Lung (tissue), 12 donors: ENCODE results near the gene PLCB3. TPM values are rescaled to one million over a fixed set of nuclear protein-coding genes. Genes with fewer than 3 reads are reported as not detected.

Source experiments
- ATAC-seq: fragments of 200-7000 bp; cut with Tn5 transposase; one replicate; pipeline ENCODE4 v1.9.1; 2020; ENCODE audit warnings: moderate number of reproducible peaks; ENCODE audit not compliant: insufficient read depth, low FRiP score
- DNase-seq, 3 donors: peaks; one replicate each; pipeline ENCODE4 v3.0.0-alpha.2; 2013 to 2017
- H3K27ac ChIP-seq, 2 donors: one replicate each; pipeline ENCODE4 v1.5.1; 2013; ENCODE audit warnings: mild to moderate bottlenecking in 2 of 2, moderate library complexity in 2 of 2, control low read depth in 1 of 2, inconsistent platforms in 1 of 2, low read depth in 1 of 2, low read length in 1 of 2
- H3K27me3 ChIP-seq, 3 donors: one replicate each; pipeline ENCODE4 v1.5.1; 2013; ENCODE audit warnings: low read length in 2 of 3; ENCODE audit not compliant: control insufficient read depth in 3 of 3, insufficient read depth in 3 of 3
- H3K36me3 ChIP-seq, 4 donors: one replicate each; pipeline ENCODE4 v1.5.1; 2013; ENCODE audit warnings: low read length in 4 of 4, mild to moderate bottlenecking in 1 of 4, moderate library complexity in 1 of 4; ENCODE audit not compliant: control insufficient read depth in 4 of 4, insufficient read depth in 4 of 4
- H3K4me1 ChIP-seq, 5 donors: one replicate each; pipeline ENCODE4 v1.5.1; 2013; ENCODE audit warnings: low read length in 5 of 5, mild to moderate bottlenecking in 2 of 5, moderate library complexity in 1 of 5; ENCODE audit not compliant: control insufficient read depth in 5 of 5, insufficient read depth in 5 of 5
- H3K4me3 ChIP-seq: one replicate; pipeline ENCODE4 v1.5.1; 2013; ENCODE audit warnings: mild to moderate bottlenecking, control low read depth, moderate library complexity
- H3K9ac ChIP-seq, 2 donors: one replicate each; pipeline ENCODE4 v1.5.1; 2013; ENCODE audit warnings: low read length in 2 of 2, control low read depth in 1 of 2; ENCODE audit not compliant: insufficient read depth in 1 of 2
- H3K9me3 ChIP-seq, 4 donors: one replicate each; pipeline ENCODE4 v1.5.1; 2013; ENCODE audit warnings: low read length in 3 of 4, mild to moderate bottlenecking in 1 of 4, moderate library complexity in 1 of 4; ENCODE audit not compliant: control insufficient read depth in 4 of 4, insufficient read depth in 3 of 4
- CTCF ChIP-seq: IDR thresholded peaks from 2 replicates; pipeline ENCODE4 v1.5.1; 2012; ENCODE audit warnings: mild to moderate bottlenecking; ENCODE audit errors: control extremely low read depth, extremely low read depth
- WGBS, 2 donors: extraction: QIAGEN DNeasy Blood & Tissue Kit; methylation state at CpG; one replicate each; pipeline ENCODE4 v1.1.7; 2013; 5-methylcytosine and 5-hydroxymethylcytosine counted together
- polyA plus RNA-seq, 2 donors: library from polyadenylated mRNA; stranded (reverse); fragments of 200-250 nt; gene quantifications; one replicate each; pipeline ENCODE4 v1.2.1, GENCODE V29; 2013
- total RNA-seq, 2 donors: library from RNA; depleted of rRNA in 1 of 2; stranded (reverse); fragments of >200 nt in 1 of 2; gene quantifications; one replicate each; pipeline ENCODE4 v1.2.1, GENCODE V29; 2014 to 2021
- donor health status: control.
- donor health status: control.
- donor health status: Bipolar disorder and iron deficiency.
- donor health status: healthy.
- donor health status: DM: yes; HTN: yes; CAD: no.

PLCB3 gene
- total and polyA plus RNA-seq, 4 donors, result 15.0 to 32.0 (median 17.6) TPM

GRCh38 chr11:64295760-64296159 is 44.4 kb downstream of the PLCB3 start:
- no peak for TF ChIP-seq CTCF
- no peak overlapping the region for H3K4me3 ChIP-seq
- WGBS, 2 donors, result 90 to 94% methylated on average over 4 of the region's 4 CpGs
- no peaks in the 10 kb centered on the region for H3K36me3 ChIP-seq
- peaks cover 0 to 82% (median 71%) of the 10 kb centered on the region in 3 donors for H3K27me3 ChIP-seq
- DNase-seq (no peak), ATAC-seq (no peak)
- H3K9ac ChIP-seq, result no peak overlapping the region
- no peak overlapping the region for H3K27ac ChIP-seq
- peaks cover 0 to 27% (median 10%) of the 10 kb centered on the region in 5 donors for H3K4me1 ChIP-seq
- peaks cover 0 to 4% (median 0%) of the 10 kb centered on the region in 4 donors for H3K9me3 ChIP-seq

GRCh38 chr11:64296236-64296635 is 44.9 kb downstream of the PLCB3 start:
- Histone ChIP-seq H3K36me3 (no peaks in the 10 kb centered on the region), H3K27ac (no peak overlapping the region), H3K4me1 (peaks cover 0 to 28% (median 10%) of the 10 kb centered on the region in 5 donors), H3K27me3 (peaks cover 0 to 82% (median 72%) of the 10 kb centered on the region in 3 donors), H3K9me3 (peaks cover 0 to 2% (median 0%) of the 10 kb centered on the region in 4 donors), H3K4me3 (no peak overlapping the region), H3K9ac (no peak overlapping the region)
- WGBS, 2 donors, result 20 to 23% methylated on average over 1 of the region's 1 CpG
- no peak for TF ChIP-seq CTCF
- DNase-seq, result no peak
- ATAC-seq, result no peak

GRCh38 chr11:64296830-64297698 is 45.7 kb downstream of the PLCB3 start:
- no peak overlapping the region for H3K9ac ChIP-seq
- DNase-seq, result no peak
- no peak overlapping the region for H3K4me3 ChIP-seq
- 15 to 17% methylated on average over 29 to 34 of the region's 34 CpGs for WGBS, 2 donors
- H3K4me1 ChIP-seq, result peaks cover 0 to 24% (median 10%) of the 10 kb centered on the region in 5 donors
- H3K36me3 ChIP-seq, result no peaks in the 10 kb centered on the region
- H3K27ac ChIP-seq, result no peak overlapping the region
- TF ChIP-seq CTCF, result no peak
- H3K9me3 ChIP-seq, result no peaks in the 10 kb centered on the region
- peaks cover 0 to 84% (median 79%) of the 10 kb centered on the region in 3 donors for H3K27me3 ChIP-seq
- no peak for ATAC-seq
